Upper lobe of left lung (tissue), 4 donors: ENCODE results near the gene MCRIP1.

ENCODE experiments used
- CTCF ChIP-seq, 6 experiments: fragments of 450-650 bp in 4 of 6; fragments of 200-600 bp in 2 of 6; sonication (generic) in 2 of 6; IDR thresholded peaks; one replicate each; pipeline ENCODE4 v1.5.1; 2016 to 2019; ENCODE audit warnings: antibody characterized with exemption in 6 of 6
- EP300 ChIP-seq, 4 donors: sonication (generic); formaldehyde crosslinking; IDR thresholded peaks; one replicate each; pipeline ENCODE4 v1.5.1; 2017; ENCODE audit warnings: antibody characterized with exemption in 4 of 4, control low read depth in 2 of 4
- POLR2A ChIP-seq, 4 donors: fragments of 450-650 bp; IDR thresholded peaks; one replicate each; pipeline ENCODE4 v1.5.1; 2016 to 2017; ENCODE audit warnings: antibody characterized with exemption in 4 of 4, mild to moderate bottlenecking in 2 of 4
- POLR2AphosphoS5 ChIP-seq, 2 donors: sonication (generic); formaldehyde crosslinking; IDR thresholded peaks; one replicate each; pipeline ENCODE4 v1.5.1; 2017; ENCODE audit warnings: antibody characterized with exemption in 2 of 2

- TF ChIP-seq CTCF (IDR thresholded peaks at IDR 0.05) (no peak), POLR2A (IDR thresholded peaks at IDR 0.05) (no peak), EP300 (IDR thresholded peaks at IDR 0.05) (no peak), POLR2AphosphoS5 (IDR thresholded peaks at IDR 0.05) (no peak)
Measured at GRCh38 chr17:81817758-81818147, 15.3 kb downstream of the MCRIP1 start.
